Panc1 (cell line): ENCODE results near the gene AEN.

Source experiments
- CTCF ChIP-seq: fragments of 450-650 bp; IDR thresholded peaks from 2 replicates; pipeline ENCODE4 v1.5.1; 2017; ENCODE audit warnings: mild to moderate bottlenecking
- POLR2AphosphoS5 ChIP-seq: IDR thresholded peaks from 2 replicates; pipeline ENCODE4 v1.6.1; 2012; ENCODE audit warnings: mild to moderate bottlenecking, low read depth, low read length, moderate library complexity
- REST ChIP-seq, 2 experiments: IDR thresholded peaks; 2 replicates each; pipeline ENCODE4 v1.6.1; 2011 to 2012; ENCODE audit warnings: low read depth in 2 of 2, control low read depth in 1 of 2, low read length in 1 of 2, mild to moderate bottlenecking in 1 of 2, moderate library complexity in 1 of 2; ENCODE audit not compliant: insufficient read depth in 1 of 2
- SIN3A ChIP-seq: IDR thresholded peaks from 2 replicates; pipeline ENCODE4 v1.6.1; 2012; ENCODE audit warnings: low read depth, mild to moderate bottlenecking, low read length, moderate library complexity, borderline replicate concordance; ENCODE audit not compliant: insufficient read depth
- TCF7L2 ChIP-seq: IDR thresholded peaks from 2 replicates; pipeline ENCODE4 v1.6.1; 2011; ENCODE audit warnings: mild to moderate bottlenecking, low read depth, low read length, inconsistent platforms

- TF ChIP-seq CTCF, result no peak
- TF ChIP-seq POLR2AphosphoS5, result no peak
- no peak for TF ChIP-seq REST (IDR thresholded peaks at IDR 0.05; ENCODE audit: insufficient read depth in 1 of 2, low read depth in 2 of 2, low read length in 1 of 2)
- TF ChIP-seq SIN3A, result no peak
- no peak for TF ChIP-seq TCF7L2
Measured at GRCh38 chr15:88579322-88579721, 41.8 kb upstream of the AEN start.
